Measurements from ENCODE around the gene CPNE6. TPM values are rescaled to one million over a fixed set of nuclear protein-coding genes. Genes with fewer than 3 reads are reported as not detected.

Gene CPNE6
- total and polyA plus RNA-seq, 2 of the 13 experiments (the other 11 are each of a cell fraction or from before 2014, with no cell fraction given): not detected

GRCh38 chr14:24081739-24082211 lies 10.4 kb downstream of the CPNE6 start (continued):
- TF ChIP-seq CEBPZ (IDR thresholded peaks at IDR 0.05; ENCODE audit: low read length) (no peak), E2F1 (CRISPR knock-in tag; IDR thresholded peaks at IDR 0.05) (no peak), ZFP90 (CRISPR knock-in tag; IDR thresholded peaks at IDR 0.05; ENCODE audit: borderline replicate concordance) (peak; percentile 55; the same call in 1 of the 2 replicates), ZSCAN5A (CRISPR knock-in tag; IDR thresholded peaks at IDR 0.05; ENCODE audit: borderline replicate concordance) (no peak), JARID2 (CRISPR knock-in tag; IDR thresholded peaks at IDR 0.05; ENCODE audit: insufficient replicate concordance) (peak; percentile 20), HMG20B (CRISPR knock-in tag; conservative IDR thresholded peaks at IDR 0.05) (no peak; the same call in 1 of the 2 replicates), ZKSCAN8 (CRISPR knock-in tag; IDR thresholded peaks at IDR 0.05; ENCODE audit: borderline replicate concordance) (no peak), THAP11 (CRISPR knock-in tag; IDR thresholded peaks at IDR 0.05) (no peak), ZNF740 (CRISPR knock-in tag; IDR thresholded peaks at IDR 0.05) (no peak), RFXANK (CRISPR knock-in tag; IDR thresholded peaks at IDR 0.05) (no peak), NFAT5 (CRISPR knock-in tag; IDR thresholded peaks at IDR 0.05) (no peak)

Data from HepG2 (cell line).